Measurements from ENCODE around the gene RAB12. TPM values are rescaled to one million over a fixed set of nuclear protein-coding genes. Genes with fewer than 3 reads are reported as not detected.

Gene RAB12
- total RNA-seq, 1 experiment from 2014 or later = 32.7 TPM

DNA sequence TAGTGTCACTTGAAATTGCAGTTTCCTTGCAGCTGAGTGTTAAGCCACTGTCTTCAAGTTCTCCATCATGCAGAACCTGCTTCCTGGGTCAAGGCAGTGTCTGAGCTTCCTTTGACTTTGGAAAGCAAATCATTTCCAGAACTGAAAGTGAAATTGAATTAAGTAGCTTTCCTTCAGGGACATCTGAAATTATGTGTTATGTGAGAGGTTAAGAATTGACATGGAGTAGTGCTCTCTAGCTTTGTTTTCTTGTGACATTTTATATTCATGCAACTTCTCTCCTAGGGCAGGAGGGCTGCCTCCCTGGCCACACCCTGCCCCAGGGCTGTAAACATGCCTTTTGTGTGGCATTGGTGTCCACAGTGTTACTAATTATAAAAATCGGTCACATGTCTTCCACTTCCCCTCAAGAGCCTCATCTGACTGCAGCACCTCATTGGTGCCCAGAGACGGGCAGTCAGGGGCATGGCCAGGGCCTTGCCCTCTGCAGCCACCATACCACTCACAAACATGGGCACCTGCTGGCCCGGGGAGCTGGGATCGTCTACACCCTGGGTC lies 14.4 kb downstream of the RAB12 start (continued):
- TF ChIP-seq, protein P1, sequence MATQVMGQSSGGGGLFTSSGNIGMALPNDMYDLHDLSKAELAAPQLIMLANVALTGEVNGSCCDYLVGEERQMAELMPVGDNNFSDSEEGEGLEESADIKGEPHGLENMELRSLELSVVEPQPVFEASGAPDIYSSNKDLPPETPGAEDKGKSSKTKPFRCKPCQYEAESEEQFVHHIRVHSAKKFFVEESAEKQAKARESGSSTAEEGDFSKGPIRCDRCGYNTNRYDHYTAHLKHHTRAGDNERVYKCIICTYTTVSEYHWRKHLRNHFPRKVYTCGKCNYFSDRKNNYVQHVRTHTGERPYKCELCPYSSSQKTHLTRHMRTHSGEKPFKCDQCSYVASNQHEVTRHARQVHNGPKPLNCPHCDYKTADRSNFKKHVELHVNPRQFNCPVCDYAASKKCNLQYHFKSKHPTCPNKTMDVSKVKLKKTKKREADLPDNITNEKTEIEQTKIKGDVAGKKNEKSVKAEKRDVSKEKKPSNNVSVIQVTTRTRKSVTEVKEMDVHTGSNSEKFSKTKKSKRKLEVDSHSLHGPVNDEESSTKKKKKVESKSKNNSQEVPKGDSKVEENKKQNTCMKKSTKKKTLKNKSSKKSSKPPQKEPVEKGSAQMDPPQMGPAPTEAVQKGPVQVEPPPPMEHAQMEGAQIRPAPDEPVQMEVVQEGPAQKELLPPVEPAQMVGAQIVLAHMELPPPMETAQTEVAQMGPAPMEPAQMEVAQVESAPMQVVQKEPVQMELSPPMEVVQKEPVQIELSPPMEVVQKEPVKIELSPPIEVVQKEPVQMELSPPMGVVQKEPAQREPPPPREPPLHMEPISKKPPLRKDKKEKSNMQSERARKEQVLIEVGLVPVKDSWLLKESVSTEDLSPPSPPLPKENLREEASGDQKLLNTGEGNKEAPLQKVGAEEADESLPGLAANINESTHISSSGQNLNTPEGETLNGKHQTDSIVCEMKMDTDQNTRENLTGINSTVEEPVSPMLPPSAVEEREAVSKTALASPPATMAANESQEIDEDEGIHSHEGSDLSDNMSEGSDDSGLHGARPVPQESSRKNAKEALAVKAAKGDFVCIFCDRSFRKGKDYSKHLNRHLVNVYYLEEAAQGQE (IDR thresholded peaks at IDR 0.05; ENCODE audit: low read depth) = no peak
- TF ChIP-seq, protein P2, sequence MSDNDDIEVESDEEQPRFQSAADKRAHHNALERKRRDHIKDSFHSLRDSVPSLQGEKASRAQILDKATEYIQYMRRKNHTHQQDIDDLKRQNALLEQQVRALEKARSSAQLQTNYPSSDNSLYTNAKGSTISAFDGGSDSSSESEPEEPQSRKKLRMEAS (IDR thresholded peaks at IDR 0.05) = no peak
- no peak for TF ChIP-seq SRF (IDR thresholded peaks at IDR 0.05; ENCODE audit: low read depth)
- no peak for TF ChIP-seq ELF1 (IDR thresholded peaks at IDR 0.05; ENCODE audit: borderline replicate concordance, low read depth)
- no peak for TF ChIP-seq ZNF274 (IDR thresholded peaks at IDR 0.05; ENCODE audit: low read depth, low read length)
- TF ChIP-seq POLR2AphosphoS5 (IDR thresholded peaks at IDR 0.05; ENCODE audit: low read depth, low read length) = no peak
- TF ChIP-seq CBX3 (IDR thresholded peaks at IDR 0.05; ENCODE audit: low read depth) = no peak
- TF ChIP-seq, protein P3, sequence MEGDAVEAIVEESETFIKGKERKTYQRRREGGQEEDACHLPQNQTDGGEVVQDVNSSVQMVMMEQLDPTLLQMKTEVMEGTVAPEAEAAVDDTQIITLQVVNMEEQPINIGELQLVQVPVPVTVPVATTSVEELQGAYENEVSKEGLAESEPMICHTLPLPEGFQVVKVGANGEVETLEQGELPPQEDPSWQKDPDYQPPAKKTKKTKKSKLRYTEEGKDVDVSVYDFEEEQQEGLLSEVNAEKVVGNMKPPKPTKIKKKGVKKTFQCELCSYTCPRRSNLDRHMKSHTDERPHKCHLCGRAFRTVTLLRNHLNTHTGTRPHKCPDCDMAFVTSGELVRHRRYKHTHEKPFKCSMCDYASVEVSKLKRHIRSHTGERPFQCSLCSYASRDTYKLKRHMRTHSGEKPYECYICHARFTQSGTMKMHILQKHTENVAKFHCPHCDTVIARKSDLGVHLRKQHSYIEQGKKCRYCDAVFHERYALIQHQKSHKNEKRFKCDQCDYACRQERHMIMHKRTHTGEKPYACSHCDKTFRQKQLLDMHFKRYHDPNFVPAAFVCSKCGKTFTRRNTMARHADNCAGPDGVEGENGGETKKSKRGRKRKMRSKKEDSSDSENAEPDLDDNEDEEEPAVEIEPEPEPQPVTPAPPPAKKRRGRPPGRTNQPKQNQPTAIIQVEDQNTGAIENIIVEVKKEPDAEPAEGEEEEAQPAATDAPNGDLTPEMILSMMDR (IDR thresholded peaks at IDR 0.05 in 2 of 3, conservative IDR thresholded peaks at IDR 0.05 in 1 of 3; ENCODE audit: borderline replicate concordance in 1 of 3, insufficient read depth in 1 of 3, low read depth in 2 of 3, low read length in 2 of 3) = no peak
